EL (cell line): ENCODE results near the gene RPS6KL1.
A peak's percentile ranks its signal among the peaks of the same experiment; 100 is the strongest.

Source experiments
- DNase-seq: peaks from one replicate; pipeline ENCODE4 v3.0.0-alpha.2; 2016

Gene RPS6KL1

GRCh38 chr14:74922752-74923401 is at the start of gene RPS6KL1:
Gene RPS6KL1, minus strand, starts transcription at chr14:74923260. Its CDS starts 1,719 bp downstream, at chr14:74921541.
- peak; percentile 79 for DNase-seq

DNA sequence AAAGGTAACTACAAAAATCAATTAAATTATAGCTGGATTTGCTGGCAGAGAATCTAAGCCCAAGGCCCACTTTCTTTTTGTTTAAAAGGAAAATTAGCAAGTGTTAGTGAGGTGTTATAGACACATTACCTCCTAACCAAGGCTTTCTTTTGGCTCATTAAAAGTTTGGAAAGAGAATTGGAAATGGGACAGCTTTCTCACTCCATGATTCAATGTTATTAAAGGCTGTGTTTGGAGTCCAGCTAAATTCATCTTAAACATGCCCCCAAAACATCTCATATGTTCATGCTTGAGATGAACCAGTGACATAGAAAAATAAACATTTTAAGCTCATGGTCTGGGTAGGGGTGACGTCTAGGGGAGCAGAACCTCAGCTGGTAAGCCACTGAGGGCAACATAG is 45.8 kb upstream of the RPS6KL1 start:
- no peak for DNase-seq

DNA sequence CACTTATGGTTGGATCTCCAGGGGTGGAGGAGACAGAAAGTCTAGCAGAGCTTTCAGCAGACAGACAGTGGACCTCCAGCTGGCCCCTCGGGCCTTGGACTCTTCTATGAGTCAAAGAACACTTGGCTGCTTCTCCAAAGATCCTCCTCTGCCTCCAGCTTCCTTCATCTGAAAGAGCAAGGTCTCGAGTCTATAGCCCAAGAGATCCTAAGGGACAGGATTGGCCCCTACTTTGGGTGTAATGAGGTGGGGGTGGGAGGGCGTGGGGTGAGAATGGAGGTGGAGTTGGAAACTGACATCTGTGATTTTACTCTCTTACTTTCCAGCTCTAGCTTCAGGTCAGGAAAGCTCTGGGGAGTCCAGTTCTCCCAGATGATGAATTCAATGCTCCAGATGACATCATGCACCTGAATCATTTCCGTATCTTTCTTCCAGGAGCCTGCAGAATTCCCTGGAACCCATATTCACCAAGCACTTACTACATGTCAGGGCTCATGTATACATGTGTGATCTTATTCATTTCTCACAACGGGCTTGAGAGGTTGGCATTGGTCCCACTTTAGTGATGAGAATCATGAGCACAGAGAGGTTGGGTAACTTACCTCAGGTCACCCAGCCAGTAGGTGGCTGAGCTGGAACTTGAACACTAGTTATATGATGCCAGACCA is 42.6 kb upstream of the RPS6KL1 start:
- peak; percentile 68 for DNase-seq

DNA sequence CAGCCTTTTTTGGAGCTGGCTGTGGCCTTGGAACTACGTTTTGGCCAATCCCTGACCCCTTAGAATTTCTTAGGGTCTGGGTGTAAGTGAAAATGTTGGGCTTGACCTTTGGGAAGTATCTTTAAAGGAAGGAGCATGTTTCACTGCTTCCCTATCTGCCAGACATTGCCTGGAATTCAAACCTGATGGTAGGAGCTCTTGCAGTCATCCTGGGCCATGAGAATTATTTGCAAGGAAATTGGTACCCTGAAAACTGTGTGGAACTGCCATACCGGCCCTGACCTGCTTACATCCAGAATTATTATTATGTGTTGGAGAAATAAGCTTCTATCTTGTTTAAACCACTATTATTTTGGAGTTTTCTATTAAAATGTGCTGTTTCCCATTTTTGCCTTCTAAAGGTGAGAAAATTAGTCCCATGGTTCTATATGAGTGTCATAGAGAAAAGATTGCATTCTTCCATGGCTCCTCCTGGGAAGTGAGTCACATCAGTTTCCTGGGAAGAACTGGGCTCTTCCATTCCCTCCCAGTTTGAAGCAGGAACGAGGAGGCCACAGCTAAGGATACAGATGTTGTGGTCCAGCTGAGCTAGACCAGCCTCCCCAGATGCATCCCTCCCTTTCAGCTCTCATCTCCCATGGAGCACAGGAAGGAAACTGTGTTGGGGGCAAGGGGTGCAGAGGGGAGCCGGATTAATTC is 41.9 kb upstream of the RPS6KL1 start:
- peak; percentile 73 for DNase-seq

DNA sequence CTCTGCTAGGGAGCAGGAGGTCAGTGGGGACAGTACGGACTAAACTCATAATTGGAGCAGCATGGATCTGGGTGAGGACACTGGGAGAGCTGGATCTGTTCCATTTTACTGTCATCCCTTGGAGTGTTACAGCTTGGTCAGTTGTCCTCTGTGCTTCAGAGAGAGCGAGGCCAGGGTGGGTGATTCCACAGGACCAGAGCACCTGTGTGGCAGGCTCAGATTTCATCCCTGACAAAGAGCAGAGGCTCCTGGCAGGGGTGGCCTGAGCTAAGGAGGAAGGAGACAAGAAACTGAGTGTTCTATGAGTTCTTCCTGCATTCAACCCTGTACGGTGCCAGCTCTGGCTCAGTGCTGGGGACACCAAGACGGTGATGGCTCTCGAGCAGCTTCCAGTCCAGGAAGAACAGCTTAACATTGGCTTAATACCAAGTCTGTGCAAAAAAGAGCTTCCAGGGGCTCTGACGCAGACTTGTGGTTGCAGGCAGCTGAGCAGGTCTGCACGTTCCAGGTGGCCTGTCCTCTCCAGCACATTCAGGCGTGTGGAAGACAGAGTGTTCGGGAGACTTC is 40.7 kb upstream of the RPS6KL1 start:
- DNase-seq, result peak; percentile 37

DNA sequence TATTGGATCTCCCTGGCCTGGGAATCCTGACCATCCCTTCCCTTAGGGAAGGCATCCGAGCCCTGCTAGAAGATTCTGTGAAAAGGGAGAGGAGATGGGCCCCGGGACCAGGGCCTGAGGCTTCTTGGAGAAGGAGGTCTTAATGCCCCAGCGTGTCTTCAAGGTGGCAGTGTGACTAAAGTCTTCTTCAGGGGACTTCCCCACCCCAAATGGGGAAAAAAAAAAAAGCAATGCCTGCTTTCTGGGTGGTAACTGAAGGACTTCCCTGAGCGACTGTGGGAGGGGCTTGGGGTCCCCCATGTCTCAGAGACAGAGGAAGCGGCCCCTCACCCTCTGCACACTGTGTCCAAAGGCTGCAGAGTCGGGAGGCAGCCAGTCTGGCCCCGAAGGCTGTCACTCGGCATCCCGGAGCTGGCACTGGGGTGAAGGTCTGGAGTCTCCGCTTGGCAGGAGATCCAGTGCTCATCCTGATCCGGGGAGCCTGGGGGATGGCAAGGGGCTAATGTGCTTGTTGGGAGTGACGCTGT is 40.2 kb upstream of the RPS6KL1 start:
- DNase-seq, result no peak

DNA sequence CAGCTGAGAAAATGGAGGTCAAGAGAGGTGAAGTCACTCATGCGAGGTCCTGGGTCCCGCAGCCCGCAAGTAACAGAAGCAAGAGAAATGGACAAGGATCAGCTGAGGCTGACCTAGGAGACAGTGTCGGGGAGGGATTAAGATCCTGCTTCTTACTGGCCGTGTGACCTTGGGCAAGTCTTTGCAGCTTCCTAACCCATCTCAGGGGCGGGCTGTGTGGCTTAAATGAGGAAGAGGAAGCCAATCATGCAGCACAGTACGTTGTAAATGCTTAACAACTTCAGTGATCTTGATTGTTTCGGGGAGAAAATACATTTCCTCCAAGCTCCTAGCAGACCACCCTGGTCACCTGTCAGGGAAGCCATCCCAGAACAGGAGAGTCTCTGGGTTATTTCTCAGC is 39.4 kb upstream of the RPS6KL1 start:
- DNase-seq, result no peak

DNA sequence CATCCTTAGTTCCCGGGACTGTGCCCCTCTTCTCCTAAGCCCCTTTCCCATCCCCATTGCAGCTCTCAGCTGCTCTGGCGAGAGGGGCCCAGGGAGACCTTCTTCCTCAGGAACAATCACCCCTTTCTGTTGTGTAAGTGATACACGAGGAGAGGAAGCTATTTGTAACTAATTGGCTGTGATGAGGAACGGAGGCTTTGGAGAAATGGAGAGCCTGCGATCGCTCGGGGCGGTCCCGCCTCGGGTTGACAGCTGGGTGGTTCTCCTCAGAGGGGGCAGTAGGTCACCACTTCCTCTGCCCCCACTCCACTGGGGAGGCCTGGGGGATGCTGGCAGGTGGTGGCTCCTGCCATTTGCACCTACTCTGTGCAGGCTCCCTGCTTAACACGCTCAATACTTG is 39.0 kb upstream of the RPS6KL1 start:
- no peak for DNase-seq

DNA sequence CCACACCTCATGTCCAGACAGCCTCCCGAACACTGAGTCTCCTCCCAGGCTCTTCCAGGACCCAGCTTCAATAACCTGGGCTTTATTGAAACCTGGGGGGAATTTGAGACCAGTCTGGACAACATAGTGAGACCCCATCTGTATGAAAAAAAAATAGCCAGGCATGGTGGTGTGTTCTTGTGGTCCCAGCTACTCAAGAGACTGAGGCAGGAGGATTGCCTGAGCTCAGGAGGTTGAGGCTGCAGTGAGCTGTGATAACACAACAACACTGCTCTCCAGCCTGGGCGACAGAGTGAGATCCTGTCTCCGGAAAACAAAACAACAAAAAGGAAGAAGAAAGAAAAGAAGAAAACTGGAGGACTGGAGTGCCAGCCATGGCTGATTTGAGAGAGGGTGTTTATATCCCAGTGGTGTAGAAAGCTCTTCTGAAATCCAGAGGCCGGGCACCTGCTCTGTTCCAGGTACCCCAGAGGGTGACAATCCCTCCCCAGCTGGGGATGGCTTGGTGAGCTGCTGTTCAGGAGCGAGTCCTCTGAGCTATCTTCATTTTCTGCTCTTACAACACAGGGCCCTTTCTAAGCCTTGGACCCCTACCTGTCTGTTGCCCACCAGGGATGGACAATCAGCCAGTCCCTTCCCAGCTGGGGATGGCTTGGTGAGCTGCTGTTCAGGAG is 38.3 kb upstream of the RPS6KL1 start:
- no peak for DNase-seq

GRCh38 chr14:74960736-74961135 is 37.7 kb upstream of the RPS6KL1 start:
- DNase-seq, result no peak

DNA sequence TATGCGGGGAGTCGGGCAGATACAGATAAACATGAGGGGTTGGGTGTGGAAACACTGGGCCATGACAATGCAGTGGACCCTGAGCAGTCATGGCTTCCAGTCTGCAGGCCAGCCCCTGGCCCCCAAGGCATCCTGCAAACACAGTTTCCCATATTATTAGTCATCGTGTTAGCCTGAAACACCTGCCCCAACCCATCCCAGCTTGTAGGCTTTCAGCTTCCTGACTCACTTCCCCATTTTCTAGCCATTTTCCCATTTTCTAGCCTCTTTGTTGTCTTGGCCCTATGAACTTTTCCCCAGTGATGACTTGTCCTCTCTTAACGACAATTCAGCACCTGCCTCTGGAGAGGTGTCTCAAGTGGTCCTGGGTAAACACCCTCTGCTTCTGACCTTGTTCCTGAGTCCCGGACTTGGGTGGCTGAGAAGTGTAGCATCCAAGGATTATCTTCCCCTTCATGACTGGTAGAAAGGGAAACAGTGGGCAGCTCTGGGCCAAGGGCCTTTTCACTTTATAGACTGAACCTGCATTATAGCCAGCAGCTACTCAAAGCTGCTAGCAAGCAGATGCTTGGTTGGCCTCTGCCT is 36.6 kb upstream of the RPS6KL1 start:
- no peak for DNase-seq

- no peak for DNase-seq
Observed at GRCh38 chr14:74956280-74957072, 33.4 kb upstream of the RPS6KL1 start.

GRCh38 chr14:74956027-74956279 is 32.9 kb upstream of the RPS6KL1 start:
- DNase-seq, result no peak

- DNase-seq, result peak; percentile 65
Observed at GRCh38 chr14:74955229-74956026, 32.4 kb upstream of the RPS6KL1 start, which contains the start of gene PGF. Gene PGF, minus strand, starts transcription at chr14:74955597. Its CDS starts 355 bp downstream, at chr14:74955242.

DNA sequence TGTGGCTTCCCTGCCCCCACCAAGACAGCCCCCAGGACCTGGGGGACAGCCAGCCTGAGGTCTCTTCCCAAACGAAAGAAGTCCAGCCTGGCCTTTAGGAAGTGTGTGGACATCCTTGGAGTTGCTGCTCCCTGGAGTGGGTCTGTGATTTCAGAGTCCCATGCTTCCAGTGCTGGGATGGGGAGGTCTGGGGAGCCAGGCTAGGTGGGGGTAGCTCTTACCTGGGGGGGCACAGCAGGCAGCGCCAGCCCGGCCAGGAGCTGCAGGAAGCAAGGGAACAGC is 31.8 kb upstream of the RPS6KL1 start:
- DNase-seq, result no peak

DNA sequence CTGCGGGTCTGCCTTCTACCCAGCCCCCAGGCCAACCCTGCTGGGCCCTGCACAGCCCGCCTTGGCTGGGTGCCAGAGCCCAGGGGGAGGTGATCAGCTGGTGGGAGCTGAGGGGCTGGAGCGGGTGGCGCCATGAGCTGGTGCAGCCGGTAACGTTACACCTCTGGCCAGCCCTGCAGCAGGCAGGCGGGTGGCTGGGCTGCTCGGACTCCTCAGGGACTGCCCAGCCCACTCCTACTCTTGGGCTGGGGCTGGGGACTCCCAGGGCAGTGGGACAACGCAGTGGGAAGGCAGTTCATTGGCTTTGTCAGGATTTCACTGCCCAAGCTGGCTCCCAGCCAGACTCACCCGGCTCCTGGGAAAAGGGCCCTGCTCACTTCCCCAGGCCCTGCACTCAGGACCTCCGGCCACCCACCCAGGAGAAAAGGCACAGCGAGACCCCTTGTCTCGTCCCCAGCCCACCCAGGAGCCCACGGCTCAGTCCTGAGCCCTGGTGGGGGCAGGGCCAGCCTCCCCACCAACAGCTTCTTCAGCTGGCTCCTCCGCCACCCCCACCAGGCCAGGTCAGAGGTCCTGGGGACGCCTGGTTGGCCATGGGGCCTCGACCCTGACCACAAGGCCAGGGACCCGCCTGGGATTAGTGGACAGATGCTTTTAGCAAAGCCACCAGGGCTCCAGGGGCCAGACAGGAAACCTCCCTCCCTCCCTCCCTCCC is 31.3 kb upstream of the RPS6KL1 start:
- DNase-seq, result no peak

GRCh38 chr14:74953686-74954085 is 30.6 kb upstream of the RPS6KL1 start:
- no peak for DNase-seq

- no peak for DNase-seq
Observed at GRCh38 chr14:74952697-74953484, 29.8 kb upstream of the RPS6KL1 start.

DNA sequence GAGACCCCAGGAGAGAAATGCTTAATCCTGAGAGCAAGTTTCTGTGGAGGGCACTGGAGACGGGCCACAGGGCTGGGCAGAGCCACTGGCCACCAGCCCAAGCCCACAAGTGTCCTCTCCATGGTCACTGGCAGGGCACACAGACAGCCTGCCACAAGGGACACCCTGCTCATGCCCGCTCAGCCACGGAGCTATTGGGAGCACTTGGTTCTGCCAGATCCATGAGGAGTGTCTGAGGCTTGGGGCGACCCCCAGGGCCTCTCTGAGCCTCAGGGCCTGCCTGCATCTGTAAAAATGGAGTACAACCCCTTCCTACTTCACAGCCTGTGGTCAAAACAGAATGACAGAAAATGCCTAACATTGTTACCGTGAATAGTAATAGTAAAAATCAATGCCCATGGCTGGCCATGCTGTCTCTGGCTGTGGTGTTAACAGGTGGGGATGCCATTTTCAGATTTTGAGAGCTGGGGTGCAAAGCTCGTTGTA is 29.2 kb upstream of the RPS6KL1 start:
- DNase-seq, result no peak
